Keratinocyte (primary cell): Measurements from ENCODE around the gene GAD2. TPM values are rescaled to one million over a fixed set of nuclear protein-coding genes. Genes with fewer than 3 reads are reported as not detected.

Experiments used
- DNase-seq: peaks from one replicate; pipeline ENCODE4 v3.0.0-alpha.2; 2011; ENCODE audit warnings: low read depth, missing footprints, low spot score
- FAIRE-seq: peaks from 2 replicates; lab custom pipeline; 2011; peaks lifted over from hg19 to GRCh38; lab: Jason Lieb, UNC
- H2AFZ ChIP-seq: 2 replicates; pipeline ENCODE4 v1.6.0; 2012; ENCODE audit warnings: low read length, control low read depth, inconsistent platforms; ENCODE audit not compliant: control insufficient read depth
- H3K27ac ChIP-seq: 2 replicates; pipeline ENCODE4 v1.5.1; 2011; ENCODE audit warnings: low read length; ENCODE audit not compliant: control insufficient read depth, insufficient read depth
- H3K27me3 ChIP-seq: 3 replicates; pipeline ENCODE4 v1.6.0; 2011; ENCODE audit warnings: low read length; ENCODE audit not compliant: control insufficient read depth, insufficient read depth; ENCODE audit errors: extremely low read depth
- H3K36me3 ChIP-seq, 2 experiments: 2 replicates in 1 of 2; 3 replicates in 1 of 2; pipeline ENCODE4 v1.5.1; 2011; ENCODE audit warnings: low read length in 2 of 2, mild to moderate bottlenecking in 1 of 2; ENCODE audit not compliant: control insufficient read depth in 2 of 2, insufficient read depth in 2 of 2; ENCODE audit errors: extremely low read depth in 1 of 2
- H3K4me1 ChIP-seq: 3 replicates; pipeline ENCODE4 v1.5.1; 2011; ENCODE audit warnings: low read length; ENCODE audit not compliant: control insufficient read depth, insufficient read depth; ENCODE audit errors: extremely low read depth
- H3K4me2 ChIP-seq: 3 replicates; pipeline ENCODE4 v1.6.0; 2011; ENCODE audit warnings: low read depth, low read length; ENCODE audit not compliant: control insufficient read depth, insufficient read depth; ENCODE audit errors: extremely low read depth
- H3K4me3 ChIP-seq, 3 experiments: fragments of 200-600 bp in 1 of 3; sonication (generic) in 1 of 3; 2 replicates in 2 of 3; 3 replicates in 1 of 3; pipeline ENCODE4 v1.5.1; 2011 to 2016; ENCODE audit warnings: low read length in 3 of 3, mild to moderate bottlenecking in 3 of 3, control low read depth in 2 of 3, inconsistent platforms in 1 of 3, low read depth in 1 of 3, mixed read lengths in 1 of 3, mixed run types in 1 of 3, moderate library complexity in 1 of 3; ENCODE audit not compliant: control insufficient read depth in 2 of 3, insufficient read depth in 2 of 3; ENCODE audit errors: extremely low read depth in 1 of 3
- H3K79me2 ChIP-seq: 2 replicates; pipeline ENCODE4 v1.6.0; 2012; ENCODE audit warnings: low read length; ENCODE audit not compliant: control insufficient read depth, insufficient read depth
- H3K9ac ChIP-seq: 3 replicates; pipeline ENCODE4 v1.6.0; 2011; ENCODE audit warnings: low read length; ENCODE audit not compliant: control insufficient read depth, insufficient read depth; ENCODE audit errors: extremely low read depth
- H3K9me1 ChIP-seq: 3 replicates; pipeline ENCODE4 v1.6.0; 2011; ENCODE audit warnings: low read length; ENCODE audit not compliant: control insufficient read depth, insufficient read depth; ENCODE audit errors: extremely low read depth
- H3K9me3 ChIP-seq: 2 replicates; pipeline ENCODE4 v1.5.1; 2012; ENCODE audit warnings: low read depth, low read length; ENCODE audit not compliant: control insufficient read depth
- H4K20me1 ChIP-seq: 3 replicates; pipeline ENCODE4 v1.6.0; 2011; ENCODE audit warnings: low read length; ENCODE audit not compliant: control insufficient read depth, insufficient read depth; ENCODE audit errors: extremely low read depth
- EZH2 ChIP-seq: IDR thresholded peaks from one replicate; pipeline ENCODE4 v1.6.1; 2012; ENCODE audit warnings: inconsistent platforms, mild to moderate bottlenecking, low read length, moderate library complexity
- dilution Hi-C: fragments of 300-500 bp; cut with MboI; formaldehyde crosslinking; loops from one replicate; pipeline ENCODE4 v1.7.0; 2020; ENCODE audit warnings: low sequenced_read_pairs; ENCODE audit not compliant: extremely low pct_ligation_motif_present
- polyA plus RNA-seq, 5 experiments: library from polyadenylated mRNA; depleted of rRNA in 3 of 5; stranded (reverse) in 3 of 5; stranded (forward) in 1 of 5; unstranded in 1 of 5; fragments of >200 nt; gene quantifications; 1 replicate in 1 of 5; 2 replicates in 3 of 5; 3 replicates in 1 of 5; pipeline versions ENCODE4 v1.2.1 to v1.2.3, GENCODE V29; 2011 to 2012; ENCODE audit warnings: missing spikeins in 2 of 5, low read depth in 1 of 5, low replicate concordance in 1 of 5
- TF ChIP-seq, protein P1 (sequence below), 3 experiments: IDR thresholded peaks in 1 of 3; conservative IDR thresholded peaks in 1 of 3; optimal IDR thresholded peaks in 1 of 3; 2 replicates in 2 of 3; 3 replicates in 1 of 3; pipeline versions ENCODE3 to v1.5.1; 2011; ENCODE audit warnings: low read length in 3 of 3, mild to moderate bottlenecking in 3 of 3, moderate library complexity in 2 of 3, control low read depth in 1 of 3, inconsistent platforms in 1 of 3; ENCODE audit not compliant: insufficient read depth in 2 of 3; ENCODE audit errors: extremely low read depth in 1 of 3

GAD2 gene
- polyA plus RNA-seq, 1 donor (not counting 4 experiments of a cell fraction or from before 2014, with no cell fraction given), result not detected

DNA sequence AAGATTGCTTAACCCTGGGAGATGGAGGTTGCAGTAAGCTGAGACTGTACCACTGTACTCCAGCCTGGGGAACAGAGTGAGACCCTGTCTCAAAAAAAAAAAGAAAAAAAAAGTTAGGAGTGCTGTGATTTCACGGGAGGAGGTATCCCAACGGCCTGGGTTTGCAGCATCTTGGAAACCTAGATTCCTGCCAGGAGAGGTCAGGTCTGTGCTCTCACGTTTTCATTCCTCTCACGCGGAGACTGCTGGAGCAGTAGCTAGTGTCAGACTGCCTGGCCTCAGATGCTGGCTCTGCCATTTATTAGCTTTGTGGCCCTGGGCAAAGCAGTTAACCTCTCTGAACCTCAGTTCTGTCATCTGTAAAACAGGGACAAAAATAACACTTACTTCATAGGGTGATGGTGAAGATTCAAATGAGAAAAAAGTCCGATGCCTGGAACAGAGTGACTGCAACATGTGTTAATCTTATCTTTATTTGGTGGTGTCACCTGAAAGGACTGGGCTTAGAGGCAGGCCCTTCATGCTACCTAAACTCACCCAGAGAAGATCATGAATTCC, 94.9 kb downstream of the GAD2 start:
- no peak for TF ChIP-seq EZH2
- TF ChIP-seq, protein P1, sequence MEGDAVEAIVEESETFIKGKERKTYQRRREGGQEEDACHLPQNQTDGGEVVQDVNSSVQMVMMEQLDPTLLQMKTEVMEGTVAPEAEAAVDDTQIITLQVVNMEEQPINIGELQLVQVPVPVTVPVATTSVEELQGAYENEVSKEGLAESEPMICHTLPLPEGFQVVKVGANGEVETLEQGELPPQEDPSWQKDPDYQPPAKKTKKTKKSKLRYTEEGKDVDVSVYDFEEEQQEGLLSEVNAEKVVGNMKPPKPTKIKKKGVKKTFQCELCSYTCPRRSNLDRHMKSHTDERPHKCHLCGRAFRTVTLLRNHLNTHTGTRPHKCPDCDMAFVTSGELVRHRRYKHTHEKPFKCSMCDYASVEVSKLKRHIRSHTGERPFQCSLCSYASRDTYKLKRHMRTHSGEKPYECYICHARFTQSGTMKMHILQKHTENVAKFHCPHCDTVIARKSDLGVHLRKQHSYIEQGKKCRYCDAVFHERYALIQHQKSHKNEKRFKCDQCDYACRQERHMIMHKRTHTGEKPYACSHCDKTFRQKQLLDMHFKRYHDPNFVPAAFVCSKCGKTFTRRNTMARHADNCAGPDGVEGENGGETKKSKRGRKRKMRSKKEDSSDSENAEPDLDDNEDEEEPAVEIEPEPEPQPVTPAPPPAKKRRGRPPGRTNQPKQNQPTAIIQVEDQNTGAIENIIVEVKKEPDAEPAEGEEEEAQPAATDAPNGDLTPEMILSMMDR (optimal IDR thresholded peaks at IDR 0.05 in 1 of 3, IDR thresholded peaks at IDR 0.05 in 1 of 3, conservative IDR thresholded peaks at IDR 0.05 in 1 of 3; ENCODE audit: extremely low read depth in 1 of 3, insufficient read depth in 2 of 3, low read length in 3 of 3), result no peak
- FAIRE-seq (no peak), DNase-seq (no peak)
- no peaks in the 10 kb centered on the region for H3K36me3 ChIP-seq
- H3K9ac ChIP-seq, result no peak overlapping the region
- H4K20me1 ChIP-seq, result no peaks in the 10 kb centered on the region
- no peaks in the 10 kb centered on the region for H3K9me1 ChIP-seq
- no peaks in the 10 kb centered on the region for H3K27me3 ChIP-seq
- no peak overlapping the region for H3K4me2 ChIP-seq
- H3K4me3 ChIP-seq, result no peak overlapping the region
- dilution Hi-C loops, result no loop called here
- no peaks in the 10 kb centered on the region for H3K79me2 ChIP-seq
- H3K9me3 ChIP-seq, result no peaks in the 10 kb centered on the region
- no peak overlapping the region for H3K27ac ChIP-seq
- no peak overlapping the region for H2AFZ ChIP-seq
- H3K4me1 ChIP-seq, result no peaks in the 10 kb centered on the region

DNA sequence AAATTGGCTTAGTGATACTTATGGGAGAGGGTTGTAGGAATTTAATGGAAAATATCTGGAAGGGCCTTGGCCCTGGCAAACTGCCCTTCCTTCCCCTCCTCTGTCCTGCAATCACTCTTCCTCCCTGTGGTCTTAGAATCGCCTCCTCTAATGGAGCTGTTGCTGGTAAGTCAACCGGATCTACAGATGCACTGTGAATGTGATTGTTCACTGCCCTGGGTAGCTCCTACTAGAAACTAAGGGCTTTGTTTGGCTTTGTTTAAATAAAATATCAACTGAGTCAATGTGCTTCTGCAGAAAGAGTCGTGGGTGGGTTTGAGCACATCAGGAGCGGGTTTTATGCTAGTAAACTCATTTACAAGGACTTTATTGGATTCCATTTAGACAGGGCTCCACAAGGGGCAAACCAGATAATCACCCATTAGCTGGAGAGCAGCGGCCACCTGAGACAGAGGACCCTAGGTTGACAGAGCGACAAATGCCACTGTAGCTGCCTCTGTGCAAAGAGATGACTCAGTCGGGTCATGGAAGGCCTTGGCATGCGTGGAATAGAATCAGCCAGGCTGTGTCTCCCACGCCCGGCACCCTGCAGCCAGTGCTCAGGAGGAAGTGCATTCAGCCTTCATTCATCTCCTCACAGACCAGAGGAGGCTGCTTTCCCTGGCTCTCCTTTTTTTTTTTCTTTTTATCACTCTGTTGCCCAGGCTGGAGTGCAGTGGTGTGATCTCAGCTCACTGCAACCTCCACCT, 97.9 kb downstream of the GAD2 start:
- Histone ChIP-seq H3K36me3 (no peaks in the 10 kb centered on the region), H3K27me3 (no peaks in the 10 kb centered on the region), H3K27ac (no peak overlapping the region), H3K9ac (no peak overlapping the region), H3K4me2 (no peak overlapping the region), H3K4me1 (no peaks in the 10 kb centered on the region), H3K79me2 (no peaks in the 10 kb centered on the region), H4K20me1 (no peaks in the 10 kb centered on the region), H3K4me3 (no peak overlapping the region), H3K9me3 (no peaks in the 10 kb centered on the region), H2AFZ (no peak overlapping the region), H3K9me1 (no peaks in the 10 kb centered on the region)
- dilution Hi-C loops, result no loop called here
- TF ChIP-seq, protein P1 (optimal IDR thresholded peaks at IDR 0.05 in 1 of 3, IDR thresholded peaks at IDR 0.05 in 1 of 3, conservative IDR thresholded peaks at IDR 0.05 in 1 of 3; ENCODE audit: extremely low read depth in 1 of 3, insufficient read depth in 2 of 3, low read length in 3 of 3), result no peak
- TF ChIP-seq EZH2, result no peak
- DNase-seq, result no peak
- FAIRE-seq, result no peak
